HEK293T (cell line): ENCODE data around the gene GNAL.

Experiments
- ELF4 ChIP-seq: fragments of 450-650 bp; IDR thresholded peaks from 2 replicates; pipeline ENCODE4 v1.6.1; 2017; ENCODE audit warnings: antibody characterized with exemption
- FOXK2 ChIP-seq: fragments of 450-650 bp; IDR thresholded peaks from 2 replicates; pipeline ENCODE4 v1.6.1; 2016; ENCODE audit warnings: mild to moderate bottlenecking

GRCh38 chr18:11810379-11810778 lies 121.3 kb downstream of the GNAL start:
- TF ChIP-seq ELF4 = no peak
- TF ChIP-seq FOXK2 = no peak
